Subcutaneous adipose tissue (tissue), 4 donors: ENCODE data around the gene RASGRP4. TPM values are rescaled to one million over a fixed set of nuclear protein-coding genes. Genes with fewer than 3 reads are reported as not detected.

Experiments
- CTCF ChIP-seq: fragments of 450-650 bp; IDR thresholded peaks from one replicate; pipeline ENCODE4 v1.5.1; 2016; ENCODE audit warnings: low read depth, mild to moderate bottlenecking, control low read depth, antibody characterized with exemption, moderate library complexity
- total RNA-seq, 4 donors: library from RNA; depleted of rRNA; stranded (reverse); fragments of >200 nt; gene quantifications; one replicate each; pipeline ENCODE4 v1.1.0, GENCODE V29; 2016

Gene RASGRP4
- total RNA-seq, 4 donors from 2014 or later: 5.5 to 13.1 (median 9.1) TPM

DNA sequence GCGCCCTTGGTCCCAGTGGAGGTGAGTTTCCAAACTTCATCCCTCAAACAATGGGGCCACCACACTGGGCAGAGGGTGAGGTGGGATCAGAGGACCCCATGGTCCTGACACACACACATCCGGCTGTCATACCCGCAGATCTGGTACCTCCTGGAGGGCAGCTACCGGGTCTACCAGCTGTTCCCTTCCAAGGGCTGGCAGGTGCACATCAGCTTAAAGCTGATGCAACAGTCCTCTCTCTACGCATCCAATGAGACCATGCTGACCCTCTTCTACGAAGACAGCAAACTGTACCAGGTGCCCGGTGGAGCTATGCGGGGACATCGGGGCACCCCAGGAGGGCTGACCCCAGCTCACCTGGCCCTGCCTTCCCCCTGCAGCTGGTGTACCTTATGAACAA, 65.7 kb downstream of the RASGRP4 start:
- TF ChIP-seq CTCF: no peak

- TF ChIP-seq CTCF: no peak
Measured at GRCh38 chr19:38359242-38360021, 66.6 kb downstream of the RASGRP4 start.

Other genes with a start within 250 kb of the RASGRP4 start
- gene DPF1, start 202.0 kb downstream of the RASGRP4 start, total RNA-seq: not detected
- gene PPP1R14A, start 169.8 kb downstream of the RASGRP4 start, total RNA-seq: 100 to 1,000 TPM in 2 of 4 donors, 10 to 100 TPM in 2; 12.6 to 322 (median 170) TPM
- 10 to 100 TPM in 2 of 4 donors, 1 to 10 TPM in 2; 4.7 to 46.7 (median 12.8) TPM for gene SPINT2, start 161.6 kb downstream of the RASGRP4 start, total RNA-seq
- 10 to 100 TPM in 1 of 4 donors, 1 to 10 TPM in 3; 1.9 to 12.4 (median 3.6) TPM for gene C19orf33, start 122.0 kb downstream of the RASGRP4 start, total RNA-seq
- 10 to 100 TPM; 14.5 to 28.7 (median 19.5) TPM for gene YIF1B, start 110.3 kb downstream of the RASGRP4 start, total RNA-seq
- gene KCNK6, start 106.4 kb downstream of the RASGRP4 start, total RNA-seq: 1 to 10 TPM; 2.1 to 3.4 (median 3.1) TPM
- 10 to 100 TPM in 1 of 4 donors, 1 to 10 TPM in 3; 1.9 to 10.5 (median 5.2) TPM for gene CATSPERG, start 90.4 kb downstream of the RASGRP4 start, total RNA-seq
- gene PSMD8, start 51.6 kb downstream of the RASGRP4 start, total RNA-seq: 100 to 1,000 TPM; 242 to 452 (median 398) TPM
- gene GGN, start 38.2 kb downstream of the RASGRP4 start, total RNA-seq: not detected
- gene SPRED3, start 37.5 kb downstream of the RASGRP4 start, total RNA-seq: 1 to 10 TPM in 1 of 4 donors, under 1 TPM in 1, not detected in 2; 0.22 to 1.1 TPM
- gene FAM98C, start 23.1 kb downstream of the RASGRP4 start, total RNA-seq: 10 to 100 TPM in 3 of 4 donors, 1 to 10 TPM in 1; 4.1 to 24.7 (median 20.1) TPM
- gene RYR1, start 7.5 kb upstream of the RASGRP4 start, total RNA-seq: 1 to 10 TPM; 1.5 to 8.8 (median 4.4) TPM
- 1 to 10 TPM; 2.3 to 7.1 (median 5.1) TPM for gene MAP4K1, start 191.7 kb upstream of the RASGRP4 start, total RNA-seq
- 100 to 1,000 TPM; 405 to 531 (median 443) TPM for gene EIF3K, start 193.0 kb upstream of the RASGRP4 start, total RNA-seq
- gene ACTN4, start 221.4 kb upstream of the RASGRP4 start, total RNA-seq: 100 to 1,000 TPM; 179 to 258 (median 186) TPM